Measurements from ENCODE around the gene WDR48. TPM values are rescaled to one million over a fixed set of nuclear protein-coding genes. Genes with fewer than 3 reads are reported as not detected.
A peak's percentile ranks its signal among the peaks of the same experiment; 100 is the strongest.

Gene WDR48
- total and polyA plus RNA-seq, 9 of the 15 experiments (the other 6 are each of a cell fraction or from before 2014, with no cell fraction given), result 26.6 to 70.6 (median 48.0) TPM

DNA sequence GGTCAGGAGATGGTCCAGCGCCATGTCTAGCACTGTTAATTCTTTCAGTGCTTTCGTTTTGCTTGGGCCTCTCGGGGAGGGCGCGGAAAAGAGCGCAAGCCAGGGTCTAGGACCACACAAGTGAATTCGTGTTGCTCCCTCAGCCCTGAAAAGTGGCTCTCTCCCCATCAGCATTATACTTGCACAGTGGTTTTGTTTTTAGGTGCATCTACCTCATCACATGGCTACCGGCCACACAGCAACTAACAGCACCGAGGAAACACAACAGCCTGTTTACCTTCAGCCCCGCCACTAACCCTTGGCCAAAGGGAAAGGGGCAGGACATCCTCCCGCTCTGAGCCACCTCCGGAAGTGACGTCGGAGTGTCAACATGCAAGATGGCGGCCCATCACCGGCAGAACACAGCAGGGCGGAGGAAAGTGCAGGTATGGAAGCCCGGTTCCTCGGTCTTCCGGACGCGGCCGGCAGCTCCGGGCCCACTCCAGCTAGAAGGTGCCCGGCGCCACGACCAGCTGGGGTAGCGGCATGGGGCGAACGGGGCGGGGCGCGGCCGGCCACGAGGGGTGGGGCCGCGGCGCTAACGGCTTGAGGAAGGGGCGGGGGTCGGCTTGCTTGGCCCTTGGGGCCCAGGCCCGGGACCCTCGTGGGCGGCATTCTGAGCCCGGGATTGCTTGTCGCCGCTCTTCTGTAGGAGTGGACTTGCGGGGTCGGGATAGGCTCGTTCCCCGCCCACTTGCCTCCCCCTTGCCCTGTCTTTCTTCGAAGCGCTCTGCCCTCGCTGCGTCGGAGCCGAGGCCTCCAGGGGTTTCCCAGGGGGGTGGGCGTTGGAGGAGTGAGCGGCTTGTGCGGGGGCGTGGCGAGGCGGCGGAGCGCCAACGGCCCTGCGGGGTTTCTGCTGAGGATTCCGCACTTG is at the start of gene WDR48, which contains the start of gene SCN11A (continued):
- TF ChIP-seq JUND (IDR thresholded peaks at IDR 0.05; ENCODE audit: borderline replicate concordance, low read depth, low read length) (peak; percentile 81), JUND (tag; IDR thresholded peaks at IDR 0.05; ENCODE audit: borderline replicate concordance, low read depth, low read length) (peak; percentile 73; the same call in 1 of the 3 replicates), CHD4 (IDR thresholded peaks at IDR 0.05; ENCODE audit: insufficient read depth, insufficient replicate concordance, low read depth, low read length, poor library complexity, severe bottlenecking) (no peak), FOXP1 (CRISPR knock-in tag; IDR thresholded peaks at IDR 0.05) (peak; percentile 99), KLF6 (CRISPR knock-in tag; IDR thresholded peaks at IDR 0.05; ENCODE audit: borderline replicate concordance) (0 out of 2 replicates have a peak, but pooled peaks have one; percentile 37), XRCC5 (IDR thresholded peaks at IDR 0.05; ENCODE audit: low read depth, low read length) (no peak; the same call in 1 of the 2 replicates), SETDB1 (IDR thresholded peaks at IDR 0.05; ENCODE audit: low read length) (no peak), POU5F1 (IDR thresholded peaks at IDR 0.05; ENCODE audit: borderline replicate concordance, low read depth, low read length, partially characterized antibody) (peak; percentile 60), ILK (tag; IDR thresholded peaks at IDR 0.05; ENCODE audit: borderline replicate concordance, low read depth) (no peak), ZNF134 (CRISPR knock-in tag; conservative IDR thresholded peaks at IDR 0.05) (no peak), SREBF2 (CRISPR knock-in tag; IDR thresholded peaks at IDR 0.05) (no peak), DPF2 (IDR thresholded peaks at IDR 0.05) (peak; percentile 42; the same call in 1 of the 2 replicates), ZNF707 (CRISPR knock-in tag; conservative IDR thresholded peaks at IDR 0.05) (no peak), MYNN (IDR thresholded peaks at IDR 0.05) (0 out of 2 replicates have a peak, but pooled peaks have one; percentile 7), MYNN (CRISPR knock-in tag; IDR thresholded peaks at IDR 0.05) (no peak), EGR1 (conservative IDR thresholded peaks at IDR 0.05) (peak; percentile 97), ZNF436 (CRISPR knock-in tag; IDR thresholded peaks at IDR 0.05) (no peak), ZNF316 (IDR thresholded peaks at IDR 0.05) (no peak), ESRRB (CRISPR knock-in tag; IDR thresholded peaks at IDR 0.05; ENCODE audit: borderline replicate concordance) (no peak), KDM4B (IDR thresholded peaks at IDR 0.05; ENCODE audit: borderline replicate concordance in 2 of 2, low read depth in 1 of 2) (peak in 1 of 2 experiments; percentile 83; a peak in 2 of 4 replicates), SMARCA4 (IDR thresholded peaks at IDR 0.05) (peak; percentile 50; the same call in 1 of the 2 replicates)
- TF ChIP-seq, protein P1, sequence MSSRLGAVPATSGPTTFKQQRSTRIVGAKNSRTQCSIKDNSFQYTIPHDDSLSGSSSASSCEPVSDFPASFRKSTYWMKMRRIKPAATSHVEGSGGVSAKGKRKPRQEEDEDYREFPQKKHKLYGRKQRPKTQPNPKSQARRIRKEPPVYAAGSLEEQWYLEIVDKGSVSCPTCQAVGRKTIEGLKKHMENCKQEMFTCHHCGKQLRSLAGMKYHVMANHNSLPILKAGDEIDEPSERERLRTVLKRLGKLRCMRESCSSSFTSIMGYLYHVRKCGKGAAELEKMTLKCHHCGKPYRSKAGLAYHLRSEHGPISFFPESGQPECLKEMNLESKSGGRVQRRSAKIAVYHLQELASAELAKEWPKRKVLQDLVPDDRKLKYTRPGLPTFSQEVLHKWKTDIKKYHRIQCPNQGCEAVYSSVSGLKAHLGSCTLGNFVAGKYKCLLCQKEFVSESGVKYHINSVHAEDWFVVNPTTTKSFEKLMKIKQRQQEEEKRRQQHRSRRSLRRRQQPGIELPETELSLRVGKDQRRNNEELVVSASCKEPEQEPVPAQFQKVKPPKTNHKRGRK (tag; IDR thresholded peaks at IDR 0.05), result no peak
- TF ChIP-seq, protein P2, sequence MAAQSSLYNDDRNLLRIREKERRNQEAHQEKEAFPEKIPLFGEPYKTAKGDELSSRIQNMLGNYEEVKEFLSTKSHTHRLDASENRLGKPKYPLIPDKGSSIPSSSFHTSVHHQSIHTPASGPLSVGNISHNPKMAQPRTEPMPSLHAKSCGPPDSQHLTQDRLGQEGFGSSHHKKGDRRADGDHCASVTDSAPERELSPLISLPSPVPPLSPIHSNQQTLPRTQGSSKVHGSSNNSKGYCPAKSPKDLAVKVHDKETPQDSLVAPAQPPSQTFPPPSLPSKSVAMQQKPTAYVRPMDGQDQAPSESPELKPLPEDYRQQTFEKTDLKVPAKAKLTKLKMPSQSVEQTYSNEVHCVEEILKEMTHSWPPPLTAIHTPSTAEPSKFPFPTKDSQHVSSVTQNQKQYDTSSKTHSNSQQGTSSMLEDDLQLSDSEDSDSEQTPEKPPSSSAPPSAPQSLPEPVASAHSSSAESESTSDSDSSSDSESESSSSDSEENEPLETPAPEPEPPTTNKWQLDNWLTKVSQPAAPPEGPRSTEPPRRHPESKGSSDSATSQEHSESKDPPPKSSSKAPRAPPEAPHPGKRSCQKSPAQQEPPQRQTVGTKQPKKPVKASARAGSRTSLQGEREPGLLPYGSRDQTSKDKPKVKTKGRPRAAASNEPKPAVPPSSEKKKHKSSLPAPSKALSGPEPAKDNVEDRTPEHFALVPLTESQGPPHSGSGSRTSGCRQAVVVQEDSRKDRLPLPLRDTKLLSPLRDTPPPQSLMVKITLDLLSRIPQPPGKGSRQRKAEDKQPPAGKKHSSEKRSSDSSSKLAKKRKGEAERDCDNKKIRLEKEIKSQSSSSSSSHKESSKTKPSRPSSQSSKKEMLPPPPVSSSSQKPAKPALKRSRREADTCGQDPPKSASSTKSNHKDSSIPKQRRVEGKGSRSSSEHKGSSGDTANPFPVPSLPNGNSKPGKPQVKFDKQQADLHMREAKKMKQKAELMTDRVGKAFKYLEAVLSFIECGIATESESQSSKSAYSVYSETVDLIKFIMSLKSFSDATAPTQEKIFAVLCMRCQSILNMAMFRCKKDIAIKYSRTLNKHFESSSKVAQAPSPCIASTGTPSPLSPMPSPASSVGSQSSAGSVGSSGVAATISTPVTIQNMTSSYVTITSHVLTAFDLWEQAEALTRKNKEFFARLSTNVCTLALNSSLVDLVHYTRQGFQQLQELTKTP (IDR thresholded peaks at IDR 0.05; ENCODE audit: low read depth in 1 of 2, partially characterized antibody in 2 of 2), result peak; percentile 29 to 49
